SH-SY5Y (cell line): ENCODE data around the gene XK.

ENCODE experiments used
- GATA2 ChIP-seq: IDR thresholded peaks from 2 replicates; pipeline ENCODE4 v1.6.1; 2011; ENCODE audit warnings: mild to moderate bottlenecking, low read depth, low read length
- GATA3 ChIP-seq: IDR thresholded peaks from 2 replicates; pipeline ENCODE4 v1.6.1; 2011; ENCODE audit warnings: low read depth, mild to moderate bottlenecking, low read length, moderate library complexity

DNA sequence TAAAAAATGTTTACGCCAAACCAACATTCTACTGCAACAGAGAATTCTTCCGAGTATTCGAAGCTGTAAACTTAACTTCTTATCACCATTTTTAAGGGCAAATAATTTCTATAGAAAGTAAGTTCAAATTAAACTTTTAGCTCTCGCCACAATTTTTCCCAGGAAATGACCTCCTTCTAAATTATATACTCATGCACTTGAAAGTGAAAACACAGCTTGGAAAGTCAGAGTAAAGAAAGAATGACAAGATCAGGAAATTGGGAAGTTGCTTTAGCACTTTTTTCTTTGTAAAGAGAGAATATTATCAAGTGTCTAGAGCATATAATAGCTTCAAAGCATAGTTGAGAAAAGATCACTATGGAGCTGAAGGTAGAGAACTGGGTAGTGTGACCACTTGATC is 95.5 kb downstream of the XK start:
- TF ChIP-seq GATA3 (no peak), GATA2 (no peak)
